Neural progenitor cell (in vitro differentiated cells): ENCODE measurements around the gene MMP2.

Source experiments
- CTCF ChIP-seq: fragments of 200-600 bp; sonication (generic); IDR thresholded peaks from 2 replicates; pipeline ENCODE4 v1.5.1; 2017; ENCODE audit warnings: antibody characterized with exemption, mild to moderate bottlenecking
- EZH2 ChIP-seq: fragments of 200-600 bp; sonication (generic); IDR thresholded peaks from 2 replicates; pipeline ENCODE4 v1.6.1; 2017; ENCODE audit warnings: antibody characterized with exemption, mild to moderate bottlenecking, moderate library complexity

DNA sequence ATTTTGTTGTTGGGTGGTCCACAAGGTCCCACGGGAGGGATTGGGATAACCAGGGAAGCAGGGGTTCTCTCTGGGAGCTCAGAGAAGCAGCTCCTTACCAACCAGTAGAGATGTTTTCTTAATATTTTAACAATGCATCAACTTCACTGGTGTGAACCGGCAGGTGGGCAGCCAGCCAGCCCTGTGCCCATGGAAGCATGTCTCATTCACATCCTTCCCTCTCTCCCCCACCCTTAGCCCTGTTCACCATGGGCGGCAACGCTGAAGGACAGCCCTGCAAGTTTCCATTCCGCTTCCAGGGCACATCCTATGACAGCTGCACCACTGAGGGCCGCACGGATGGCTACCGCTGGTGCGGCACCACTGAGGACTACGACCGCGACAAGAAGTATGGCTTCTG is 9.3 kb downstream of the MMP2 start:
- TF ChIP-seq CTCF (no peak), EZH2 (no peak)
